Fibroblast of the aortic adventitia (primary cell): ENCODE measurements around the gene NRG2. TPM values are rescaled to one million over a fixed set of nuclear protein-coding genes. Genes with fewer than 3 reads are reported as not detected.

Experiments
- DNase-seq: peaks from one replicate; pipeline ENCODE4 v3.0.0-alpha.2; 2010; ENCODE audit warnings: low read depth
- H3K4me3 ChIP-seq: 2 replicates; pipeline ENCODE4 v1.5.1; 2011; ENCODE audit warnings: low read depth, mild to moderate bottlenecking, control low read depth, low read length, moderate library complexity
- CTCF ChIP-seq: IDR thresholded peaks from 2 replicates; pipeline ENCODE4 v1.5.1; 2011; ENCODE audit warnings: mild to moderate bottlenecking, low read length, control low read depth, inconsistent platforms; ENCODE audit not compliant: insufficient read depth
- total RNA-seq: library from RNA; depleted of rRNA; stranded (reverse); fragments of >200 nt; gene quantifications from 2 replicates; pipeline ENCODE4 v1.2.3, GENCODE V29; 2012; ENCODE audit warnings: low replicate concordance

The NRG2 gene
- total RNA-seq, 1 donor = 0.36 TPM

GRCh38 chr5:140076142-140076541 is 33.0 kb upstream of the NRG2 start:
- no peak for TF ChIP-seq CTCF
- no peak overlapping the region for H3K4me3 ChIP-seq
- DNase-seq = no peak

DNA sequence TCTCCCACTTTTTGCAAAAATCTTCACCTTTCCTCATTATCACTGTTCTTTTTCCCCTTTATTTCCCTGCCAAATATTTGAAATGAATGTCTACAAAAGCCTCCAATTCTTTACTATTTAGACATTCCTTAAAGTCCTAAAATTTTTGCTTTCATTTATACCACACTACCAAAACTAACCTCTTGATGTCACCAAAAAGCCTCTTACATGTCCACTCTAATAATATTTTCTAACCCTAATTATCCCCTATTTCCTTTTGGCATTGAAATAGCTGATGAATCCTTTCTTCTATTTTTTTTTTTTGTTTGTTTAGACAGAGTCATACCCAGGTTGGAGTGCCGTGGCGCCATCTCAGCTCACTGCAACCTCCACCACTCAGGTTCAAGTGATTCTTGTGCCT is 32.3 kb upstream of the NRG2 start:
- TF ChIP-seq CTCF = peak; percentile 50
- H3K4me3 ChIP-seq = no peak overlapping the region
- peak; percentile 57 for DNase-seq

GRCh38 chr5:140073296-140073695 is 30.2 kb upstream of the NRG2 start:
- peak; percentile 57 for DNase-seq
- TF ChIP-seq CTCF = peak; percentile 41
- H3K4me3 ChIP-seq = no peak overlapping the region

- no peak for TF ChIP-seq CTCF
- no peak for DNase-seq
- H3K4me3 ChIP-seq = no peak overlapping the region
Observed at GRCh38 chr5:140072812-140073211, 29.7 kb upstream of the NRG2 start.

- no peak for TF ChIP-seq CTCF
- no peak for DNase-seq
- H3K4me3 ChIP-seq = no peak overlapping the region
Observed at GRCh38 chr5:140060816-140061215, 17.7 kb upstream of the NRG2 start.

DNA sequence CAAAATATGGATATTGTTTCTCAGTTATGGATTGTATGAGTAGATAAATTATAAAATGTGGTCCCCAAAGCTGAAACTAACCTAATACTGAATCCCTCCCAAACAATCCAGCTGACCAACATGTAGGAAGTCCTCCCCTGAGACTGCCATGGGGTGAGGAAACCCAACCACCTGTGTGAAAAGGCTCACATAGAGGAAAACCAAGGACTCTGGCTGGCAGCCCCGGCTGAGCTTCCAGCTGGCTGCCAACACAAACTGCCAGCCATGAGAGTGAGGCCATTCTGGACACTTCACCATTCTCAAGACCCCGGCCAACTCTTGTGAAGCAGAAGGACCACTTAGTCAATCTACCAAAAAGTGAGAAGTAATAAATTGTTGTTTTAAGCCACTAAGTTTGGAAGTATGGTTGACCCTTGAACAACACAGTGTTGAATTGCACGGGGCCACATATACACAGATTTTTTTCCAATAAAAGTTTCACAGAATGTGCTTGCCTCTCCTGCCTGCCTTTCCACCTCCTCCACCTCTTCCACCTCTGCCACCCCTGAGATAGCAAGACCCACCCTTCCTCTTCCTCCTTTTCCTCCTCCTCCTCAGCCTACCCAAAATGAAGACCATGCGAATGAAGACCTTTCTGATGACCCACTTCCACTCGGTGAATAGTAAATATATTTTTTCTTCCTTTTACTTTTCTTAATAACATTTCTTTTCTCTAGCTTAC is 15.3 kb upstream of the NRG2 start:
- no peak for DNase-seq
- no peak for TF ChIP-seq CTCF
- H3K4me3 ChIP-seq = no peak overlapping the region

DNA sequence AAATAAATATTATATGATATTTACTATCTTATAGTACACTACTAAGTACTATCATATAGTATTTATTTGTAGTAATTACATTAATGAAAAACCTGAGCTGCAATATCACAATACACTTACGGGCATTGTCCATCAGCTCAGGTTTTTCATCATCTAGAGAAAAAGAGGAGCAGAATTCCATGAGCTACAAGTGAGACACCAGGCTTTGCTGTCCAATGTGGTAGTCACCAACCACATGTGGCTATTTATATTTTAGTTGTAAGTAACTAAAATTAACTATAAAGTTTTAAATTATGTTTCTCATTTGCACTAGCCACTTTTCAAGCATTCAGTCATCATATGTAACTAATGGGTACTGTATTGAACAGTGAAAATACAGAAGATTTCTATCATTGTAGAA is 13.8 kb upstream of the NRG2 start:
- H3K4me3 ChIP-seq = no peak overlapping the region
- TF ChIP-seq CTCF = no peak

More for the DNA sequence above, 13.8 kb upstream of the NRG2 start:
- no peak for DNase-seq
